ENCODE data around the gene FHIP2A.

- TF ChIP-seq EZH2 (IDR thresholded peaks at IDR 0.05; ENCODE audit: low read depth, unreplicated experiment): no peak
- TF ChIP-seq CTCF (conservative IDR thresholded peaks at IDR 0.05; ENCODE audit: low read depth in 2 of 2): no peak
- no peak for TF ChIP-seq POLR2AphosphoS5 (IDR thresholded peaks at IDR 0.05; ENCODE audit: low read depth)
- TF ChIP-seq REST (IDR thresholded peaks at IDR 0.05; ENCODE audit: unreplicated experiment): no peak
- TF ChIP-seq EZH2phosphoT487 (IDR thresholded peaks at IDR 0.05; ENCODE audit: unreplicated experiment): no peak
- TF ChIP-seq ZNF331 (CRISPR knock-in tag; IDR thresholded peaks at IDR 0.05; ENCODE audit: low read depth): no peak
These were observed 2.3 kb upstream of the FHIP2A start for GRCh38 chr10:114819322-114819721.
